Adrenal gland (tissue), 12 donors: ENCODE measurements around the gene SPATC1L. TPM values are rescaled to one million over a fixed set of nuclear protein-coding genes. Genes with fewer than 3 reads are reported as not detected.

Experiments used
- DNase-seq, 7 donors: peaks; one replicate each; pipeline ENCODE4 v3.0.0-alpha.2; 2019 to 2020
- H3K27ac ChIP-seq, 5 donors: fragments of 200-600 bp; sonication (generic) in 4 of 5; 1 replicate in 3 of 5; 2 replicates in 2 of 5; pipeline versions ENCODE4 v1.5.1 to v1.8.0; 2016 to 2020; ENCODE audit warnings: mild to moderate bottlenecking in 1 of 5
- H3K27me3 ChIP-seq: fragments of 200-600 bp; 2 replicates; pipeline ENCODE4 v1.8.0; 2021
- H3K36me3 ChIP-seq, 2 donors: fragments of 200-600 bp; replicated peaks in 1 of 2; 1 replicate in 1 of 2; 2 replicates in 1 of 2; pipeline versions ENCODE4 v1.5.1 to v1.8.0; 2018 to 2022
- H3K4me1 ChIP-seq, 2 donors: fragments of 200-600 bp; replicated peaks in 1 of 2; 1 replicate in 1 of 2; 2 replicates in 1 of 2; pipeline versions ENCODE4 v1.5.1 to v1.8.0; 2018 to 2021
- H3K4me3 ChIP-seq, 4 donors: fragments of 200-600 bp; sonication (generic) in 3 of 4; one replicate each; pipeline ENCODE4 v1.5.1; 2016 to 2018
- H3K9me3 ChIP-seq, 3 donors: fragments of 200-600 bp; sonication (generic) in 1 of 3; replicated peaks in 1 of 3; 1 replicate in 2 of 3; 2 replicates in 1 of 3; pipeline versions ENCODE4 v1.5.1 to v1.8.0; 2016 to 2021
- POLR2A ChIP-seq, 2 donors: fragments of 450-650 bp; IDR thresholded peaks; one replicate each; pipeline ENCODE4 v1.6.1; 2017; ENCODE audit warnings: antibody characterized with exemption in 2 of 2, mild to moderate bottlenecking in 2 of 2, moderate library complexity in 1 of 2
- WGBS, 4 donors: extraction: QIAGEN DNeasy Blood & Tissue Kit in 2 of 4; methylation state at CpG; one replicate each; pipeline versions ENCODE4 v1.1.5 to v1.1.7; 2013 to 2017; 5-methylcytosine and 5-hydroxymethylcytosine counted together
- intact Hi-C, 2 donors: fragments of 100-400 bp; cut with DNase I; formaldehyde crosslinking; loops; one replicate each; pipeline versions ENCODE4 v1.14.1 to v1.15.0; 2022 to 2023
- polyA plus RNA-seq, 3 donors: library from polyadenylated mRNA; stranded (reverse); fragments of 200-250 nt in 2 of 3; fragments of 350-450 nt in 1 of 3; fragmentation: Illumina TruSeq in 1 of 3; extraction: RNeasy Lipid Tissue Mini Kit (QIAGEN cat#74804) in 1 of 3; gene quantifications; one replicate each; pipeline ENCODE4 v1.2.3, GENCODE V29; 2013 to 2014
- total RNA-seq, 9 donors: library from RNA; depleted of rRNA in 4 of 9; stranded (reverse); fragments of >200 nt in 4 of 9; fragments of 120-200 nt in 1 of 9; fragmentation: NEBNext Ultra II Directional in 1 of 9; extraction: Animal tissue kit (Norgen Biotek cat#: 25700) in 1 of 9; gene quantifications; one replicate each; pipeline versions ENCODE4 v1.1.0 to v1.2.4, GENCODE V29; 2013 to 2023
- TF ChIP-seq, protein P1 (sequence below), 6 experiments: fragments of 450-650 bp in 4 of 6; fragments of 200-600 bp in 2 of 6; sonication (generic) in 1 of 6; IDR thresholded peaks; 1 replicate in 5 of 6; 2 replicates in 1 of 6; pipeline versions ENCODE4 v1.5.1 to v1.8.0; 2016 to 2021; ENCODE audit warnings: antibody characterized with exemption in 6 of 6, mild to moderate bottlenecking in 2 of 6, moderate library complexity in 1 of 6
- donor health status: healthy with polysubstance abuse.
- donor health status: Bipolar disorder and iron deficiency.
- donor health status: DM: yes; HTN: yes; CAD: no.
- donor health status: DM: no; HTN: no; CAD: no.
- donor health status: DM: no; HTN: no; CAD: no.
- donor health status: DM: yes; HTN: yes; CAD: no.

Gene SPATC1L
- total and polyA plus RNA-seq, 12 donors = 8.4 to 91.5 (median 25.3) TPM

DNA sequence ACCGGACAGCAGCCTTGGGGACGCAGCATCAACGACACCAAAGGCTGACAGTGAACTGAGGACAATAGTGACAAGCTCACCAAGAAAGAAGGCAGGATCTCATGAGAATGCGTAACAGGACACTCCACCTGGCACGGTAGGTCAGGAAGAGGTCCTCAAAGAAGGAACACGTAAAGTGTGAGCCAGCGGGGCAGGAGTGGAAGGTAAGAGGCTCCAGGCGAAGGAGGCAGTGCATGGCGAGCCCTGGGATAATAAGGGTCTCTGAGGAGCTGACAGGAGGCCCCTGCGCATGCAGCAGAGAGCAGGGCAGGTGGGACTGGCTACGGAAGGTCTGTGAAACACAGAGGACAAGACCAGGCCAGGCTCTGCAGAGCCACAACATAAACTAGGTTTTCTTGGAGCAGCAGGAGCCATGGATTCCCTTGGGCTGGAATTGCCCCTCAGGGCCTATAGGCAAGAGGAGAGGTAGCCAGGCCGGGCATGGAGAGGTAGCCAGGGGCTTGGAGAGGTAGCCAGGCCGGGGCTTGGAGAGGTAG, 36.1 kb upstream of the SPATC1L start:
- no peaks in the 10 kb centered on the region for H3K27me3 ChIP-seq
- H3K9me3 ChIP-seq = no peaks in the 10 kb centered on the region
- intact Hi-C loops = loop anchor here in 1 of 2 donors (10.0 kb wide), 1 partner anchor 76 kb away; no protein-coding TSS in a partner anchor
- 90 to 94% (median 93%) methylated on average over 13 of the region's 13 CpGs for WGBS, 4 donors
- H3K27ac ChIP-seq = no peak overlapping the region
- TF ChIP-seq POLR2A (IDR thresholded peaks at IDR 0.05) = no peak
- TF ChIP-seq, protein P1, sequence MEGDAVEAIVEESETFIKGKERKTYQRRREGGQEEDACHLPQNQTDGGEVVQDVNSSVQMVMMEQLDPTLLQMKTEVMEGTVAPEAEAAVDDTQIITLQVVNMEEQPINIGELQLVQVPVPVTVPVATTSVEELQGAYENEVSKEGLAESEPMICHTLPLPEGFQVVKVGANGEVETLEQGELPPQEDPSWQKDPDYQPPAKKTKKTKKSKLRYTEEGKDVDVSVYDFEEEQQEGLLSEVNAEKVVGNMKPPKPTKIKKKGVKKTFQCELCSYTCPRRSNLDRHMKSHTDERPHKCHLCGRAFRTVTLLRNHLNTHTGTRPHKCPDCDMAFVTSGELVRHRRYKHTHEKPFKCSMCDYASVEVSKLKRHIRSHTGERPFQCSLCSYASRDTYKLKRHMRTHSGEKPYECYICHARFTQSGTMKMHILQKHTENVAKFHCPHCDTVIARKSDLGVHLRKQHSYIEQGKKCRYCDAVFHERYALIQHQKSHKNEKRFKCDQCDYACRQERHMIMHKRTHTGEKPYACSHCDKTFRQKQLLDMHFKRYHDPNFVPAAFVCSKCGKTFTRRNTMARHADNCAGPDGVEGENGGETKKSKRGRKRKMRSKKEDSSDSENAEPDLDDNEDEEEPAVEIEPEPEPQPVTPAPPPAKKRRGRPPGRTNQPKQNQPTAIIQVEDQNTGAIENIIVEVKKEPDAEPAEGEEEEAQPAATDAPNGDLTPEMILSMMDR (IDR thresholded peaks at IDR 0.05) = no peak
- H3K4me3 ChIP-seq = no peak overlapping the region
- peaks cover 0 to 8% of the 10 kb centered on the region in 2 donors for H3K4me1 ChIP-seq
- peaks cover 0 to 28% of the 10 kb centered on the region in 2 donors for H3K36me3 ChIP-seq
- peak in 1 of 7 donors; percentile 13 for DNase-seq

DNA sequence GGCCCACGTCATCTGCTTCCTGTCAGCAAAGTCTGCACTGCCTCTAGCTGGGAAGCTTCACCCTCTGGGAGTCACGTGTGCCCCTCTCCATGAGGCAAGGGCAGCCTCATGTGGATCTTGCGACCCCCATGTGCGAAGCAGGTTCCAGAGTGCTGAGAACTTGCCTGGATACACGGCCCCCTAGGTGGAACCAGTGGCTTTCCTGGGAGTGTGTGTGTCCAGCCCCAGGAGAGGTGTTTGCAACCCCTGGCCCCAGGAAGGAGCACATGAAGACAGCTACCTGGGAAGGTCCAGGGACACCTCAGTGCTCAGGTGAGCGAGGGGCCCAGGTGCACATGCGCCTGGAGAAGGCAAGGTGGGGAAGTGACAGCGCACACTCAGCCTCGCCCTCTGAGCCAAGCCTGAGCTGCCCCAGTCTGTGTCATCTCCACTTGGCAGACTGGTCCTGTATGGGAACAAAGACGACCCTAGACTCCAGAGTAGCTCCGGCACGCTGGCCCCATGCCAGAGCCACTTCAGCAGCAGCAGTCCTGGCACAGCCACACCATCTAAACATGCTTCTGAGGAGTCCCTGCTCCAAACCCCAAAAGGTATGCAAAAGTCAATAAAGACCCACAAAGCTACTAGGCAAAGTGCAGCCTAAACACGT, 35.5 kb upstream of the SPATC1L start:
- intact Hi-C loops = loop anchor here in 1 of 2 donors (10.0 kb wide), 1 partner anchor 75 kb away; no protein-coding TSS in a partner anchor
- Histone ChIP-seq H3K9me3 (no peaks in the 10 kb centered on the region), H3K4me1 (peaks cover 0 to 5% of the 10 kb centered on the region in 2 donors), H3K36me3 (peaks cover 0 to 34% of the 10 kb centered on the region in 2 donors), H3K27me3 (no peaks in the 10 kb centered on the region), H3K4me3 (no peak overlapping the region), H3K27ac (no peak overlapping the region)
- 44 to 85% (median 79%) methylated on average over 3 to 13 of the region's 13 CpGs for WGBS, 4 donors
- DNase-seq = peak in 1 of 7 donors; percentile 25
- no peak for TF ChIP-seq POLR2A (IDR thresholded peaks at IDR 0.05)
- TF ChIP-seq, protein P1 (IDR thresholded peaks at IDR 0.05) = no peak

DNA sequence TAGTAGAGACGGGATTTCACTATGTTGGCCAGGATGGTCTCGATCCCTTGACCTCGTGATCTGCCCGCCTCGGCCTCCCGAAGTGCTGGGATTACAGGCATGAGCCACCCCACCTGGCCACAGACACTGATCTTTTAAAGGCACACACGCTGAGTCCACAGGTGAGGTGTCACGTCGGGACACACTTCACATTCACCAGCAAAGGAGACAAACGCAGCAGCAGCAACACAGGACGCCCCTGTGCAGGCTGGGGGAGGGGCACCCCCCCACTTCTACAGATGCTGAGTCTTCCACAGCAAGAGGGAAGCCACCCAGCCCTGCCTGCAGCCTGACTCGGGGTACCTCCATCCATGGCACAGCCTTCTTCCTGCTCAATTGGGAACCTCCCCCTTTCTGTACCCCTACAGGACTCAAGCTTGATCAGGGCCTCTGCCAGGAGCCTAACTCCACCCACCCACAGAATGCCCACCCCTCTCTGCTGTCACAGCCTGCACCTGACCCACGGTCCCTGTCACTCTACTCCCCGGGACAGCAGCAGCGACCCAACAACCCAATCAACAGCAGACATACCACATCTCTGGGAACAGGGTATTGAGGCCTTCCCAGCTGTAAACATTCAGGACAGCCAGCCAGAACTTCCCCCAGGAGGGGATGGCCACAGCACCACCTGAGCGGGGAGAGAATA, 34.8 kb upstream of the SPATC1L start:
- H3K27me3 ChIP-seq = no peaks in the 10 kb centered on the region
- peaks cover 0 to 34% of the 10 kb centered on the region in 2 donors for H3K36me3 ChIP-seq
- no peak for DNase-seq
- intact Hi-C loops = no loop called here
- H3K4me1 ChIP-seq = no peaks in the 10 kb centered on the region
- no peak overlapping the region for H3K4me3 ChIP-seq
- H3K27ac ChIP-seq = no peak overlapping the region
- TF ChIP-seq, protein P1 (IDR thresholded peaks at IDR 0.05) = no peak
- no peak for TF ChIP-seq POLR2A (IDR thresholded peaks at IDR 0.05)
- WGBS, 4 donors = 85 to 97% (median 93%) methylated on average over 10 to 16 of the region's 16 CpGs
- H3K9me3 ChIP-seq = no peaks in the 10 kb centered on the region

DNA sequence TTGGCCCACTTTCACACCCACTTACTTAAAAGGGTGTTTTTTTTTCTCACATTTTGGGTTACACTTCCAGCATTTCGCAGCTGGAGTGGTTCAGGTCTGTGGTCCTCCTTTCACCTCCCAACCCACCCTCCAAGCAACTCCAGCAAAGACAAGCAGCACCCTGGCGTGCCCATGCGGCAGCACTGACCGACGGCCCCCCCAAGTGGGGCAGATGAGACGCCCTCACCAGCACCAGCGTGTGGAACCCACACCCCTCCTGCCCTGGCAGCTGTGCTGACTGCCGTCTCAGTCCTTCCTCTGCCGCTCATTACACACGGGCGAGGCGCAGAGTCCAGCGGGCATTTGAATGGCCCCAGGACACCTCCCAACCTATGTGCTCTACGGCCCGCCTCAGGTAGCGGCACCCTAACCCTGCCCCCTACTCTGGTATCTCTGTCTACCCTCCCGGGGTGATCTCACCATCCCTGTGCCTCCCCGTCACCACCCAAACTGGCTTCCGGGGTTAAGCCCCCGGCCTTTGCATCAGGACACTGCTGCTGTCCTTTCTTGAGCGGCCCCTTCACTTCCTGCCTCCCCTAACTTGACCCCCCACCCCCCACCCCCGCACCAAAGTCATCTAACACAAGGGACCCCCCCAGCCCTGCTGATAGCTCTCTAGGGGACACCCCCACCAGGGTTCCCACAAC, 33.4 kb upstream of the SPATC1L start:
- Histone ChIP-seq H3K27ac (no peak overlapping the region), H3K27me3 (no peaks in the 10 kb centered on the region), H3K9me3 (no peaks in the 10 kb centered on the region), H3K4me1 (no peaks in the 10 kb centered on the region), H3K4me3 (no peak overlapping the region), H3K36me3 (peaks cover 0 to 48% of the 10 kb centered on the region in 2 donors)
- intact Hi-C loops = no loop called here
- 87 to 94% (median 89%) methylated on average over 18 to 22 of the region's 22 CpGs for WGBS, 4 donors
- TF ChIP-seq, protein P1 (IDR thresholded peaks at IDR 0.05) = no peak
- no peak for TF ChIP-seq POLR2A (IDR thresholded peaks at IDR 0.05)
- DNase-seq = peak in 1 of 7 donors; percentile 11
